ENCODE measurements around the gene GIMAP2. TPM values are rescaled to one million over a fixed set of nuclear protein-coding genes. Genes with fewer than 3 reads are reported as not detected.
"Not testable (repeated sequence)": the region's sequence is repeated elsewhere in the genome, so short reads cannot be mapped to it uniquely, and the experiment has no call there.

GIMAP2 gene
- total and polyA plus RNA-seq, 2 of the 4 experiments (the other 2 are of a cell fraction): under 0.01 TPM; not detected in 1

DNA sequence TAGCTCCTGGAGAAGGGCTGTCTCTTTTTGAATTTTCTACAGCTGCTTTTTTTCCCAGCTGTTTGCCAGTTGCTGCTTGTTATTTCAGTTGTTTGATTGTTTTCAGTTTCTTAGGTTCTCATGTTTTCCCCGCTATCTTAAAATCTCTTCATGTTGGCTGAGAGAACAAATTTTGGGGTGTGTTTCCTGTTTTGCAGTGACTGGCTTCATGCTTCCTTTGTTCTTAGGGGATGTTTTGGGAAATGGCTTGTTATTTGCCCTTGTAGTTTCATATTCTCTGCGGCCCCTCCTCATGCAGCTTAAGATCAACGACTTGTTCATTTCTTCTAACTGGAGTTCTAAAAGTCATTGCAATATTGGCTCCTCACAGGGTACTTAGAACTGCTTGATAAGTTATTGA lies 8.7 kb upstream of the GIMAP2 start:
- H2BK20ac ChIP-seq (ENCODE audit: low read depth, low read length); H3K9me1 ChIP-seq (ENCODE audit: insufficient read depth, low read length); DNase-seq; ATAC-seq (ENCODE audit: low read depth); H4K5ac ChIP-seq (ENCODE audit: low read depth, low read length); H2AK9ac ChIP-seq (replicated peaks; ENCODE audit: low read depth, low read length, poor library complexity); BruUV-seq (replicated peaks); H2AK5ac ChIP-seq (ENCODE audit: low read depth, low read length); H3K56ac ChIP-seq (ENCODE audit: extremely low read depth, insufficient read depth, low read length); H3K14ac ChIP-seq (replicated peaks; ENCODE audit: low read depth, low read length); H3K27ac ChIP-seq (ENCODE audit: insufficient read depth, low read length); dilution Hi-C loops (cut with HindIII; ENCODE audit: low sequenced_read_pairs, unreplicated experiment); H3K27me3 ChIP-seq (ENCODE audit: control insufficient read depth, insufficient read depth, low read length); H3K36me3 ChIP-seq (ENCODE audit: control insufficient read depth, insufficient read depth, low read length); H3K4ac ChIP-seq (ENCODE audit: low read depth, low read length); H4K8ac ChIP-seq (ENCODE audit: low read depth in 2 of 2, low read length in 2 of 2); CTCF ChIA-PET; H3K9ac ChIP-seq (ENCODE audit: low read depth, low read length); H3K18ac ChIP-seq (ENCODE audit: low read depth, low read length); H3K79me1 ChIP-seq (ENCODE audit: low read depth in 1 of 2, low read length in 2 of 2); in situ Hi-C loops (cut with MboI; ENCODE audit: low sequenced_read_pairs); H3K23ac ChIP-seq (ENCODE audit: low read depth, low read length); intact Hi-C loops (cut with micrococcal nuclease); H2AFZ ChIP-seq (replicated peaks; ENCODE audit: low read length, poor library complexity); H2BK5ac ChIP-seq (ENCODE audit: low read depth, low read length, poor library complexity, severe bottlenecking); H4K20me1 ChIP-seq (ENCODE audit: insufficient read depth, low read length); H3K4me2 ChIP-seq (ENCODE audit: low read depth, low read length); H2BK15ac ChIP-seq (ENCODE audit: low read depth, low read length); H4K91ac ChIP-seq (ENCODE audit: insufficient read depth, low read depth, low read length); POLR2A ChIA-PET (ENCODE audit: unreplicated experiment); H3K9me3 ChIP-seq (ENCODE audit: control insufficient read depth, insufficient read depth, low read length); H3K4me3 ChIP-seq (ENCODE audit: insufficient read depth, low read depth, low read length); H2BK120ac ChIP-seq (ENCODE audit: low read depth, low read length); H3K4me1 ChIP-seq (ENCODE audit: control insufficient read depth, insufficient read depth, low read length): not testable (repeated sequence)
- WGBS, 2 experiments (ENCODE audit: extremely low coverage in 2 of 2, insufficient read length in 1 of 2): no CpG with 5 or more reads among the region's 3 CpGs

DNA sequence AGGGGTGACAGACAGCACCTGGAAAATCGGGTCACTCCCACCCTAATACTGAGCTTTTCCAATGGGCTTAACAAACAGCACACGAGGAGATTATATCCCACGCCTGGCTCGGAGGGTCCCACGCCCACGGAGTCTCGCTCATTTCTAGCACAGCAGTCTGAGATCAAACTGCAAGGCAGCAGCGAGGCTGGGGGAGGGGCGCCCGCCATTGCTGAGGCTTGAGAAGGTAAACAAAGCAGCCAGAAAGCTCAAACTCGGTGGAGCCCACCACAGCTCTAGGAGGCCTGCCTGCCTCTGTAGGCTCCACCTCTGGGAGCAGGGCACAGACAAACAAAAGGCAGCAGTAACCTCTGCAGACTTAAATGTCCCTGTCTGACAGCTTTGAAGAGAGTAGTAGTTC lies 6.9 kb upstream of the GIMAP2 start:
- dilution Hi-C loops (cut with HindIII; ENCODE audit: low sequenced_read_pairs, unreplicated experiment); POLR2A ChIA-PET (ENCODE audit: unreplicated experiment): not testable (repeated sequence)
- no CpG with 5 or more reads among the region's 11 CpGs for WGBS, 2 experiments (ENCODE audit: extremely low coverage in 2 of 2, insufficient read length in 1 of 2)

More for the DNA sequence above, 6.9 kb upstream of the GIMAP2 start:
- H3K27me3 ChIP-seq (ENCODE audit: control insufficient read depth, insufficient read depth, low read length); H2BK5ac ChIP-seq (ENCODE audit: low read depth, low read length, poor library complexity, severe bottlenecking); DNase-seq; H2BK20ac ChIP-seq (ENCODE audit: low read depth, low read length); in situ Hi-C loops (cut with MboI; ENCODE audit: low sequenced_read_pairs); H2BK15ac ChIP-seq (ENCODE audit: low read depth, low read length); H3K9me3 ChIP-seq (ENCODE audit: control insufficient read depth, insufficient read depth, low read length); H3K9ac ChIP-seq (ENCODE audit: low read depth, low read length); H4K20me1 ChIP-seq (ENCODE audit: insufficient read depth, low read length); intact Hi-C loops (cut with micrococcal nuclease); H3K56ac ChIP-seq (ENCODE audit: extremely low read depth, insufficient read depth, low read length); H3K23ac ChIP-seq (ENCODE audit: low read depth, low read length); H2AK9ac ChIP-seq (replicated peaks; ENCODE audit: low read depth, low read length, poor library complexity); H3K27ac ChIP-seq (ENCODE audit: insufficient read depth, low read length); H3K18ac ChIP-seq (ENCODE audit: low read depth, low read length); BruUV-seq (replicated peaks); H2AFZ ChIP-seq (replicated peaks; ENCODE audit: low read length, poor library complexity); H3K36me3 ChIP-seq (ENCODE audit: control insufficient read depth, insufficient read depth, low read length); H4K8ac ChIP-seq (ENCODE audit: low read depth in 2 of 2, low read length in 2 of 2); H2BK120ac ChIP-seq (ENCODE audit: low read depth, low read length); H2AK5ac ChIP-seq (ENCODE audit: low read depth, low read length); H3K4me3 ChIP-seq (ENCODE audit: insufficient read depth, low read depth, low read length); H3K4me2 ChIP-seq (ENCODE audit: low read depth, low read length); H3K4me1 ChIP-seq (ENCODE audit: control insufficient read depth, insufficient read depth, low read length); ATAC-seq (ENCODE audit: low read depth); H4K5ac ChIP-seq (ENCODE audit: low read depth, low read length); H4K91ac ChIP-seq (ENCODE audit: insufficient read depth, low read depth, low read length); H3K4ac ChIP-seq (ENCODE audit: low read depth, low read length); H3K9me1 ChIP-seq (ENCODE audit: insufficient read depth, low read length); CTCF ChIA-PET; H3K14ac ChIP-seq (replicated peaks; ENCODE audit: low read depth, low read length); H3K79me1 ChIP-seq (ENCODE audit: low read depth in 1 of 2, low read length in 2 of 2): not testable (repeated sequence)
